ENCODE data around the gene LDB2.

DNA sequence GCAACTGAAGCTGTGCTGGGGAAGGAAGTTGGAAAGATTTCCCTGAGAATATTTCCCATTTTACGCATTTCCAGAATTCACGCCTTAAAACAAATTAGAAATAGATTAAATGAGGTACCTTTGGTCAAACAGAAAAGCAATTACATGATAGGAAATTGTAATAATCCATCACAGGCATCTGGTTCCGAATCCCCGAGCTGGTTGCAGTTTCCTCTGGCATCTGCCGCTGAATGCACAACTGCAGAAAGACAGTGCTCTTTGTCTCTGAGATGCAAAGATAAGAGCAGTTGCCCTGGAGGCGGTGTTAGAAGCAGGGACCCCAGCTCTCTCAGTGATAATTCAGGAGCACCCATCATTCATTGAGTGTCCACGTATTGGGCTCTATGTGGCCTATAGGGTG, 224.4 kb downstream of the LDB2 start:
- TF ChIP-seq, protein P1, sequence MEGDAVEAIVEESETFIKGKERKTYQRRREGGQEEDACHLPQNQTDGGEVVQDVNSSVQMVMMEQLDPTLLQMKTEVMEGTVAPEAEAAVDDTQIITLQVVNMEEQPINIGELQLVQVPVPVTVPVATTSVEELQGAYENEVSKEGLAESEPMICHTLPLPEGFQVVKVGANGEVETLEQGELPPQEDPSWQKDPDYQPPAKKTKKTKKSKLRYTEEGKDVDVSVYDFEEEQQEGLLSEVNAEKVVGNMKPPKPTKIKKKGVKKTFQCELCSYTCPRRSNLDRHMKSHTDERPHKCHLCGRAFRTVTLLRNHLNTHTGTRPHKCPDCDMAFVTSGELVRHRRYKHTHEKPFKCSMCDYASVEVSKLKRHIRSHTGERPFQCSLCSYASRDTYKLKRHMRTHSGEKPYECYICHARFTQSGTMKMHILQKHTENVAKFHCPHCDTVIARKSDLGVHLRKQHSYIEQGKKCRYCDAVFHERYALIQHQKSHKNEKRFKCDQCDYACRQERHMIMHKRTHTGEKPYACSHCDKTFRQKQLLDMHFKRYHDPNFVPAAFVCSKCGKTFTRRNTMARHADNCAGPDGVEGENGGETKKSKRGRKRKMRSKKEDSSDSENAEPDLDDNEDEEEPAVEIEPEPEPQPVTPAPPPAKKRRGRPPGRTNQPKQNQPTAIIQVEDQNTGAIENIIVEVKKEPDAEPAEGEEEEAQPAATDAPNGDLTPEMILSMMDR (conservative IDR thresholded peaks at IDR 0.05 in 1 of 2, IDR thresholded peaks at IDR 0.05 in 1 of 2; ENCODE audit: extremely low read depth in 1 of 2, insufficient read depth in 1 of 2, low read depth in 1 of 2, low read length in 2 of 2), result no peak
- TF ChIP-seq EZH2 (IDR thresholded peaks at IDR 0.05; ENCODE audit: borderline replicate concordance, low read length), result no peak
